ENCODE measurements around the gene STXBP2. TPM values are rescaled to one million over a fixed set of nuclear protein-coding genes. Genes with fewer than 3 reads are reported as not detected.

Gene STXBP2
- total RNA-seq, 1 experiment from 2014 or later, result 133 TPM

DNA sequence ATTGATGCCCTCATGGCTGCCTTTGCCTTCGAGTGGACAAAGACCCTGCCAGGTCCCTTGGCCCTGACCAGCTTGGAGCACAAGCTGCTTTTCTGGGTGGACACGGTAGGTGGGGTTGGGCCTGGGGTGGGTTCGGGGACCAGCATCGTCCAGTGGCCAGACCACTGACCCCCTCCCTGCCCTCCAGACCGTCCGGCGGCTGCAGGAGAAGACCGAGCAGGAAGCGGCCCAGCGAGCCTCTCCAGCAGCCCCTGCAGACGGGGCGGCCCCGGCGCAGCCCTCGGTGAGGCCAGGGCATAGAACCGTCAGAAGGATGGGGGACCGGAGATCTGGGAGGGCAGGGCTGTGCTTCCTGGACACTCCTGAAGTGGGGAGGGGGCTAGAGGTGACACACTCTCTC lies 30.6 kb upstream of the STXBP2 start:
- BruUV-seq (replicated peaks), result no TSS peak
- TF ChIP-seq EZH2phosphoT487 (IDR thresholded peaks at IDR 0.05; ENCODE audit: borderline replicate concordance, low read length) (no peak), CTCF (conservative IDR thresholded peaks at IDR 0.05; ENCODE audit: low read depth, low read length) (no peak), EZH2 (IDR thresholded peaks at IDR 0.05; ENCODE audit: low read length, unreplicated experiment) (no peak)

DNA sequence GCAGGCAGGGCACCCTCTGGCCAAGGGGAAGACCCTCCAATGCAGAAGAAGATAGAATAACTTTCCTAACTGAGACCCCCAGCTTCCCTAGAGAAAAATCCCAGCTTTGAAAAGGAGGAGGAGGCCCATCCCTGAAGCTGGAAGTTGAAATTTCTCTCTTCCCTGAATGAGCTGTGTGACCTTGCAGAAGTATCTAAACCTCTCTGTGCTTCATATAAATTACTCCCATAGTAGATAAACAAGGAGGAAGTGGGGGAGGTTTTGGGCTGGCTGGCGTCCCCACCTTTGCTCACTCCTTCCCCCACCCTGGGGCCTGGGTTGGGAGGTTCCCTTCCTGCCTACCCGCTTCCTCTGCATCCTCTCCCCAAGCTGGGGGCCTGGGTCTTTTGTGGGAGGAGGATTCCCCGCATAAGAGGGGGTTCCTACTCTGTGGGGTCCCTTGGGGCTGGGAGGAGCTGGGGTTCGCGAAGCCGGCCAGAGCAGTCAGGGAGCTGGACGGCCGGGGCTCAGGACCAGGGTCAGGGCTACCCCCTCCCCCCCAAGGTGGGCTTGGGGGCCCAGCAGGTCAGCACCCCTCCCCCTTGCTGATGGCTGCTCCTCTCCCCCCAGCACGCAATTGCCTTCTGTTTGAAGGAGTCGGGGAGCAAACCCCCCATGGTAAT lies 29.6 kb upstream of the STXBP2 start:
- no peak overlapping the region for H2AFZ ChIP-seq (ENCODE audit: low read length)
- no peaks in the 10 kb centered on the region for H3K9me2 ChIP-seq (replicated peaks; ENCODE audit: low read length)
- no peak overlapping the region for H3K27ac ChIP-seq (ENCODE audit: low read length)
- no peaks in the 10 kb centered on the region for H3K9me3 ChIP-seq (ENCODE audit: low read length)
- TF ChIP-seq CTCF (conservative IDR thresholded peaks at IDR 0.05; ENCODE audit: low read depth, low read length) (no peak), EZH2phosphoT487 (IDR thresholded peaks at IDR 0.05; ENCODE audit: borderline replicate concordance, low read length) (no peak), EZH2 (IDR thresholded peaks at IDR 0.05; ENCODE audit: low read length, unreplicated experiment) (no peak)
- H4K20me1 ChIP-seq (ENCODE audit: low read length), result peaks cover 6% of the 10 kb centered on the region; the same call in 1 of the 2 replicates
- CTCF ChIA-PET, result no interaction called here
- POLR2A ChIA-PET (ENCODE audit: unreplicated experiment), result no interaction called here
- H3K4me2 ChIP-seq (ENCODE audit: low read length), result no peak overlapping the region
- BruUV-seq (replicated peaks), result no TSS peak
- H3K36me3 ChIP-seq (ENCODE audit: low read depth, low read length), result peaks cover 4% of the 10 kb centered on the region; the same call in 1 of the 2 replicates
- H3K4me3 ChIP-seq (ENCODE audit: low read length), result no peak overlapping the region
- peaks cover 2% of the 10 kb centered on the region for H3K79me2 ChIP-seq (ENCODE audit: low read length)
- H3F3A ChIP-seq (ENCODE audit: low read length, unreplicated experiment), result no peaks in the 10 kb centered on the region
- no peak for ATAC-seq
- intact Hi-C loops (cut with micrococcal nuclease), result no loop called here
- H3K4me1 ChIP-seq (ENCODE audit: insufficient read depth, low read length), result no peaks in the 10 kb centered on the region
- H3K27me3 ChIP-seq (ENCODE audit: low read length), result no peaks in the 10 kb centered on the region
- no peak overlapping the region for H3K9ac ChIP-seq (ENCODE audit: low read length)
- no peak for DNase-seq

More for the DNA sequence above, 30.6 kb upstream of the STXBP2 start:
- Histone ChIP-seq H3K27me3 (ENCODE audit: low read length) (no peaks in the 10 kb centered on the region), H4K20me1 (ENCODE audit: low read length) (peaks cover 7% of the 10 kb centered on the region; the same call in 1 of the 2 replicates), H3F3A (ENCODE audit: low read length, unreplicated experiment) (no peaks in the 10 kb centered on the region), H3K79me2 (ENCODE audit: low read length) (peaks cover 5% of the 10 kb centered on the region), H3K27ac (ENCODE audit: low read length) (no peak overlapping the region), H3K9me3 (ENCODE audit: low read length) (no peaks in the 10 kb centered on the region), H3K4me2 (ENCODE audit: low read length) (no peak overlapping the region), H2AFZ (ENCODE audit: low read length) (no peak overlapping the region), H3K9me2 (replicated peaks; ENCODE audit: low read length) (no peaks in the 10 kb centered on the region), H3K36me3 (ENCODE audit: low read depth, low read length) (peaks cover 4% of the 10 kb centered on the region; the same call in 1 of the 2 replicates), H3K4me3 (ENCODE audit: low read length) (no peak overlapping the region), H3K9ac (ENCODE audit: low read length) (no peak overlapping the region), H3K4me1 (ENCODE audit: insufficient read depth, low read length) (no peaks in the 10 kb centered on the region)
- POLR2A ChIA-PET (ENCODE audit: unreplicated experiment), result no interaction called here
- ATAC-seq (no peak), DNase-seq (no peak)
- CTCF ChIA-PET, result no interaction called here
- intact Hi-C loops (cut with micrococcal nuclease), result no loop called here

- H3F3A ChIP-seq (ENCODE audit: low read length, unreplicated experiment), result no peaks in the 10 kb centered on the region
- CTCF ChIA-PET, result interaction anchor here (0.6 kb wide), 1 partner anchor 244 kb away, joined by 3 read pairs; no protein-coding TSS in a partner anchor
- H2AFZ ChIP-seq (ENCODE audit: low read length), result no peak overlapping the region
- POLR2A ChIA-PET (ENCODE audit: unreplicated experiment), result no interaction called here
- no peak overlapping the region for H3K4me2 ChIP-seq (ENCODE audit: low read length)
- H3K4me3 ChIP-seq (ENCODE audit: low read length), result no peak overlapping the region
- intact Hi-C loops (cut with micrococcal nuclease), result no loop called here
- TF ChIP-seq EZH2 (IDR thresholded peaks at IDR 0.05; ENCODE audit: low read length, unreplicated experiment), result no peak
- TF ChIP-seq EZH2phosphoT487 (IDR thresholded peaks at IDR 0.05; ENCODE audit: borderline replicate concordance, low read length), result no peak
- no peak for TF ChIP-seq CTCF (conservative IDR thresholded peaks at IDR 0.05; ENCODE audit: low read depth, low read length)
- ATAC-seq (no peak), DNase-seq (no peak)
- no peaks in the 10 kb centered on the region for H3K9me2 ChIP-seq (replicated peaks; ENCODE audit: low read length)
- H3K4me1 ChIP-seq (ENCODE audit: insufficient read depth, low read length), result no peaks in the 10 kb centered on the region
- no TSS peak for BruUV-seq (replicated peaks)
- no peaks in the 10 kb centered on the region for H3K9me3 ChIP-seq (ENCODE audit: low read length)
- H3K79me2 ChIP-seq (ENCODE audit: low read length), result no peaks in the 10 kb centered on the region
- H3K27me3 ChIP-seq (ENCODE audit: low read length), result no peaks in the 10 kb centered on the region
- H4K20me1 ChIP-seq (ENCODE audit: low read length), result peaks cover 5% of the 10 kb centered on the region; the same call in 1 of the 2 replicates
- no peak overlapping the region for H3K9ac ChIP-seq (ENCODE audit: low read length)
- no peak overlapping the region for H3K27ac ChIP-seq (ENCODE audit: low read length)
- peaks cover 4% of the 10 kb centered on the region; the same call in 1 of the 2 replicates for H3K36me3 ChIP-seq (ENCODE audit: low read depth, low read length)
Measured at GRCh38 chr19:7607874-7608560, 28.9 kb upstream of the STXBP2 start.

Measured in PC-3 (cell line).